Cardiac fibroblast (primary cell): Measurements from ENCODE around the gene CPZ.

Experiments used
- DNase-seq, 2 donors: peaks; one replicate each; pipeline versions ENCODE4 v3.0.0 to v3.0.0-alpha.2; 2010; ENCODE audit warnings: low read depth in 2 of 2
- H3K4me3 ChIP-seq, 2 donors: replicated peaks in 1 of 2; 1 replicate in 1 of 2; 2 replicates in 1 of 2; pipeline ENCODE4 v1.5.1; 2011; ENCODE audit warnings: low read depth in 2 of 2, low read length in 2 of 2, mild to moderate bottlenecking in 2 of 2, moderate library complexity in 1 of 2
- TF ChIP-seq, protein P1 (sequence below): IDR thresholded peaks from one replicate; pipeline ENCODE4 v1.5.1; 2011; ENCODE audit warnings: low read depth, mild to moderate bottlenecking, low read length, inconsistent platforms

CPZ gene

GRCh38 chr4:8595237-8596087, 2.9 kb downstream of the CPZ start:
- TF ChIP-seq, protein P1, sequence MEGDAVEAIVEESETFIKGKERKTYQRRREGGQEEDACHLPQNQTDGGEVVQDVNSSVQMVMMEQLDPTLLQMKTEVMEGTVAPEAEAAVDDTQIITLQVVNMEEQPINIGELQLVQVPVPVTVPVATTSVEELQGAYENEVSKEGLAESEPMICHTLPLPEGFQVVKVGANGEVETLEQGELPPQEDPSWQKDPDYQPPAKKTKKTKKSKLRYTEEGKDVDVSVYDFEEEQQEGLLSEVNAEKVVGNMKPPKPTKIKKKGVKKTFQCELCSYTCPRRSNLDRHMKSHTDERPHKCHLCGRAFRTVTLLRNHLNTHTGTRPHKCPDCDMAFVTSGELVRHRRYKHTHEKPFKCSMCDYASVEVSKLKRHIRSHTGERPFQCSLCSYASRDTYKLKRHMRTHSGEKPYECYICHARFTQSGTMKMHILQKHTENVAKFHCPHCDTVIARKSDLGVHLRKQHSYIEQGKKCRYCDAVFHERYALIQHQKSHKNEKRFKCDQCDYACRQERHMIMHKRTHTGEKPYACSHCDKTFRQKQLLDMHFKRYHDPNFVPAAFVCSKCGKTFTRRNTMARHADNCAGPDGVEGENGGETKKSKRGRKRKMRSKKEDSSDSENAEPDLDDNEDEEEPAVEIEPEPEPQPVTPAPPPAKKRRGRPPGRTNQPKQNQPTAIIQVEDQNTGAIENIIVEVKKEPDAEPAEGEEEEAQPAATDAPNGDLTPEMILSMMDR, result no peak
- H3K4me3 ChIP-seq, result no peak overlapping the region
- peak in 1 of 2 donors; percentile 5 for DNase-seq

DNA sequence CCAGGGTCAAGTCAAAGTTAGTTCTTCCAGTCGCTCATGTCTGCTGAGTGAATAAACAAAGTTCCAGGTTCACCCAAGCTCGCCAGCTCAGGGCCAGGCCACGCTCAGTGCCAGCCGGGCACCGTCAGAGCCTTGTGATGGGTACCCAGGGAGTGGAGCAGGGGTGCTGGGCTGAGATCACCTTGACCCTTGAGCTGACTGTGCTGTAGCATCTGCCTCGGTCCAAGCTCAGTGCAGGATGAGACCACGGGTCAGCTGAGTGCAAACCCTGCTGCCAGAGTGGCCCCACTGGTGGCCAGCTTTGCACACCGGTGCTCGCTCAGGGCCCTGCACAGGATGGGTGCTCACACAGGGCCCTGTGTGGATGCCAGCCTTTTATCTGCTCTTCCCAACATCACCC, 4.3 kb downstream of the CPZ start:
- TF ChIP-seq, protein P1, result no peak
- no peak for DNase-seq
- H3K4me3 ChIP-seq, result no peak overlapping the region

- no peak for DNase-seq
- TF ChIP-seq, protein P1, result no peak
- H3K4me3 ChIP-seq, result no peak overlapping the region
Observed at GRCh38 chr4:8597319-8597718, 4.8 kb downstream of the CPZ start.

DNA sequence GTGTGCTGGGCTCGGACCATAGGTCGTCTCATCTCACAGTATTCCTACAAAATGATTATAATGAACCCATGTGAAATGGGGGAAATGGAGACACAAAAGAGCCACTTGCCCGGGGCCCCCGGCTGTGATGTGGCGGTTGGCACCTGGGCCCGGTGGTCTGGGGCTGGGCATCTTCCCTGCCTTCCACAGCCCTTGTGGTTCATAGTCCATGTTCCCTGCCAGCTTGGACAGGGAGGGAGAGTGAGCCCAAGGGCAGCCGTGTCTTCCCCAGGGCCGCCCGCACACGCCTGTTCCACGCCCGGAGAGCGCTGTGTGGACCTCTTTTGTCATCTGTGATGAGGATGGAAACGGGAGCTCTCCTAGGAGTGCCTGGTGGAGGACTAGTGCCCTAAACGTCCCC, 5.2 kb downstream of the CPZ start:
- DNase-seq, result no peak
- TF ChIP-seq, protein P1, result no peak
- no peak overlapping the region for H3K4me3 ChIP-seq

GRCh38 chr4:8598391-8599090, 6.0 kb downstream of the CPZ start:
- no peak for DNase-seq
- TF ChIP-seq, protein P1, result no peak
- no peak overlapping the region for H3K4me3 ChIP-seq

DNA sequence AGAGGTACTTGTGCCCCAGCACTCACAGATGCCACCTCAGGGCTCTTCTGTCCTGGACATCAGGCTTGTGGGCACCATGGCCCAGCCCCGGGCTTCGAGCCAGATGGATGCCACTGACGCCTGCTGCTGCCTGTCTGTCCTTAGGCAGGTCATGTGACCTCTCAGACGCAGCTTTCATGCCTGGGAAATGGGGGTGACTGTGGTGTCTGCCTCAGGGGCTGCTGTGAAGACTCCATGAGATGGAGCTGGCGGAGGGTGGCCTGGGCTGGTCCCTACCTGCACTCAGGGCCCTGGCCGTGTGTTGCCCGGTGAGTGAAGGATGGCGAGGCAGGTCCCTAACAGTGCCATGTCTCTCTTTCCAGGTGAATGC, 6.5 kb downstream of the CPZ start:
- no peak for DNase-seq
- TF ChIP-seq, protein P1, result no peak
- H3K4me3 ChIP-seq, result no peak overlapping the region
